ENCODE data around the gene HOXA6. TPM values are rescaled to one million over a fixed set of nuclear protein-coding genes. Genes with fewer than 3 reads are reported as not detected.

Gene HOXA6
- total and polyA plus RNA-seq, 4 donors, result 0.23 TPM; not detected in 3

DNA sequence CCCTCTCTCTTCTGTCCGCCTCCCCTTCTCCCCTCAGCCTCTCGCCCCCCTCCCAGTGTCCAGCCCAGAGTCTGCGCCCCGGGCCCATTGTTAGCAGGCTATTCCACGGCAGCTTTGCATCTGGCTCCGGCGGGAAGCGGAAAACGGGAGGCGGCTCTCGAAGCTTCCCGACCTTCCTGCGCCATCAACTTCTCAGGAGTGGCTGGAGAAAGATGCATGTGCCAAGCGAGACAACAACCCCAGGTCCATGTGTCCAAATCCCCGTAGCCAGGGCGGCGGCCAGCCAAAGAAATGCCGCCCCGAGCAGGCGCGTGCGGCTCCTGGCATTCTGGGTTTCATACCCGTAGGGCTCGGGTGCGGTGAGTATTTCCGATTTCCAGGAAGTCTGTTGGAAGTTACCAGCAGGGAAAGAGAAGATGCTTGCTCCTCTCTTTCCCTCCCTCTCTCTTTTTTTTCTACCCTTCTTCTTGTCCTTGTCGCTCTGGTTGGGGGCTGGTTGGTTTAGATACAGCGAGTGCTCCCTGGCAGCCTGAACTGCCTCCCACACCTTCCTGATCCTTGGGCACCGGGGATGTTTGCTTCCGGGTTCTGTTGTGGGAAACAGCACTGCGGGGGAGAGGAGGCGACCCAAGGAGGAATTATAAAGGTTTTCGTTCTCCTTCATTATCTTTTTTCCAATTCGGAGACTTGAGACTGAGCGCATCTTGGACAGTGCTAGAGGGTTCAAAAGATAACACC is 43.9 kb downstream of the HOXA6 start (continued):
- no peak for TF ChIP-seq TAF1 (conservative IDR thresholded peaks at IDR 0.05)
- no peak for TF ChIP-seq FOXA1 (IDR thresholded peaks at IDR 0.05)

DNA sequence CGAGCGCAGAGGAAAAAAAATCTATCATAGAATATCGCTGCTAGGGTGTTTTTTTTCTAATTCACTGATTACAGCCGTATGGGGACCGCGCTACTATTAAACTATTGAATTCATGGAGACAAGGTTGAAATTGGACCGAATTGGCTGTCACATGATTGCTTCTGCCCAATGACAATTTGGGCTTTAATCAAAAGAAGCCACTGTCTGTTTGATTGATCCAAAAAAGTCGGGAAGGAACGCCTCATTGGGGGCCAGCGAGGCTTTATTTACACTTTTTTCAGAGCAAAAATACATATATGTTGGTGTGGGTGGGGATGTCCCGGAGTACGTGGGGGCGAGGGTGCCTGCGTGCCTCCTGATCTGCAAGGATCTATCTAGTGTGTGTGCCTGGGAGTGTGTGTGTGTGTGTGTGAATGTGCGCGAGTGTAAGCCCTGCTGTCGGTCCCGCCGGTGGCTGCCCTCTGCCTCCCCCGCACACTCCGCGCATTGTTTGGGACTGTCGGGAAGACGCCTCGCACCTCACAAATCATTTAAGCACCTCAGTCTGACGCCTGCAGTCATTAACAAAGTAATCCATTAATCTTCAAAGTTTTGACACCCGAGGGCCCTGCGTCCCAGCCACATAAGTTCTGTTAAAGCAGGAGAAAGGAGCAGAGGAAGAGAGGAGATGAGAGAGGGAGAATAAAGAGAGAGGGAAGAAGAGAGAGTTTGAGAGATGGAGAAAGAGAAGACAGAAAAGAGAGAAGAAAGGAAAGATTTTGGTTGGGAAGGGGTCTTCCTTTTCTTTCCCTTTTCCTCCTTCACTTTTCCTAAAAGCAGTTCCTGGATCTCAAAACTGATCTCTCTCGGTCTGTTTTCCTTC is 44.8 kb downstream of the HOXA6 start, which contains the start of gene HOXA2:
Gene HOXA2, minus strand, starts transcription at position 103 of the 862 bp plus-strand sequence. CDS start 183 bp downstream, outside the sequence.
- WGBS, result 9% methylated on average over 29 of the region's 29 CpGs
- no peaks in the 10 kb centered on the region for H3K9me3 ChIP-seq (ENCODE audit: control insufficient read depth in 4 of 4, low read length in 3 of 4)
- H3K9ac ChIP-seq (ENCODE audit: low read depth in 1 of 2, low read length in 2 of 2), result no peak within 1 kb of the TSS
- TF ChIP-seq RAD21 (IDR thresholded peaks at IDR 0.05) (no peak), TAF1 (conservative IDR thresholded peaks at IDR 0.05) (no peak), NR2F2 (IDR thresholded peaks at IDR 0.05) (no peak), JUND (IDR thresholded peaks at IDR 0.05) (no peak), SP1 (IDR thresholded peaks at IDR 0.05) (no peak)
- TF ChIP-seq, protein P1, sequence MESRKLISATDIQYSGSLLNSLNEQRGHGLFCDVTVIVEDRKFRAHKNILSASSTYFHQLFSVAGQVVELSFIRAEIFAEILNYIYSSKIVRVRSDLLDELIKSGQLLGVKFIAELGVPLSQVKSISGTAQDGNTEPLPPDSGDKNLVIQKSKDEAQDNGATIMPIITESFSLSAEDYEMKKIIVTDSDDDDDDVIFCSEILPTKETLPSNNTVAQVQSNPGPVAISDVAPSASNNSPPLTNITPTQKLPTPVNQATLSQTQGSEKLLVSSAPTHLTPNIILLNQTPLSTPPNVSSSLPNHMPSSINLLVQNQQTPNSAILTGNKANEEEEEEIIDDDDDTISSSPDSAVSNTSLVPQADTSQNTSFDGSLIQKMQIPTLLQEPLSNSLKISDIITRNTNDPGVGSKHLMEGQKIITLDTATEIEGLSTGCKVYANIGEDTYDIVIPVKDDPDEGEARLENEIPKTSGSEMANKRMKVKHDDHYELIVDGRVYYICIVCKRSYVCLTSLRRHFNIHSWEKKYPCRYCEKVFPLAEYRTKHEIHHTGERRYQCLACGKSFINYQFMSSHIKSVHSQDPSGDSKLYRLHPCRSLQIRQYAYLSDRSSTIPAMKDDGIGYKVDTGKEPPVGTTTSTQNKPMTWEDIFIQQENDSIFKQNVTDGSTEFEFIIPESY (IDR thresholded peaks at IDR 0.05), result no peak
- peaks cover 0 to 7% (median 0%) of the 10 kb centered on the region in 4 donors for H3K4me1 ChIP-seq (ENCODE audit: control insufficient read depth in 4 of 4, insufficient read depth in 4 of 4, low read length in 3 of 4)
- H3K27ac ChIP-seq (ENCODE audit: low read depth in 1 of 2, low read length in 2 of 2), result peak within 1 kb of the TSS; percentile 51 to 63
- DNase-seq (ENCODE audit: low spot score), result no peak
- H3K4me3 ChIP-seq (ENCODE audit: low read depth in 1 of 3, low read length in 3 of 3), result peak within 1 kb of the TSS in 1 of 3 donors; percentile 15
- H3K27me3 ChIP-seq (ENCODE audit: control insufficient read depth in 4 of 4, insufficient read depth in 4 of 4, low read length in 3 of 4), result peaks cover 0 to 31% (median 15%) of the 10 kb centered on the region in 4 donors
- H3K36me3 ChIP-seq (ENCODE audit: control insufficient read depth in 4 of 4, insufficient read depth in 3 of 4, low read depth in 1 of 4, low read length in 3 of 4), result no peaks in the 10 kb centered on the region

- WGBS, result 8% methylated on average over 39 of the region's 39 CpGs
- peaks cover 0 to 33% (median 15%) of the 10 kb centered on the region in 4 donors for H3K27me3 ChIP-seq (ENCODE audit: control insufficient read depth in 4 of 4, insufficient read depth in 4 of 4, low read length in 3 of 4)
- H3K9ac ChIP-seq (ENCODE audit: low read depth in 1 of 2, low read length in 2 of 2), result no peak overlapping the region
- peaks cover 0 to 7% (median 0%) of the 10 kb centered on the region in 4 donors for H3K4me1 ChIP-seq (ENCODE audit: control insufficient read depth in 4 of 4, insufficient read depth in 4 of 4, low read length in 3 of 4)
- no peak for DNase-seq (ENCODE audit: low spot score)
- no peaks in the 10 kb centered on the region for H3K36me3 ChIP-seq (ENCODE audit: control insufficient read depth in 4 of 4, insufficient read depth in 3 of 4, low read depth in 1 of 4, low read length in 3 of 4)
- peak overlapping the region in 1 of 2 donors; percentile 51 for H3K27ac ChIP-seq (ENCODE audit: low read depth in 1 of 2, low read length in 2 of 2)
- no peaks in the 10 kb centered on the region for H3K9me3 ChIP-seq (ENCODE audit: control insufficient read depth in 4 of 4, low read length in 3 of 4)
- peak overlapping the region in 1 of 3 donors; percentile 15 for H3K4me3 ChIP-seq (ENCODE audit: low read depth in 1 of 3, low read length in 3 of 3)
- no peak for TF ChIP-seq HNF4A (conservative IDR thresholded peaks at IDR 0.05)
- no peak for TF ChIP-seq JUND (IDR thresholded peaks at IDR 0.05)
- TF ChIP-seq, protein P1 (IDR thresholded peaks at IDR 0.05), result no peak
- TF ChIP-seq MAX (IDR thresholded peaks at IDR 0.05), result no peak
- no peak for TF ChIP-seq FOXA2 (IDR thresholded peaks at IDR 0.05)
- no peak for TF ChIP-seq FOXA1 (IDR thresholded peaks at IDR 0.05)
- TF ChIP-seq TAF1 (conservative IDR thresholded peaks at IDR 0.05), result no peak
These were observed 45.5 kb downstream of the HOXA6 start for GRCh38 chr7:27101957-27102580.
